Esophagus muscularis mucosa (tissue), 4 donors: Measurements from ENCODE around the gene NHLH2.

Experiments used
- EP300 ChIP-seq: sonication (generic); formaldehyde crosslinking; IDR thresholded peaks from one replicate; pipeline ENCODE4 v1.6.1; 2017; ENCODE audit warnings: antibody characterized with exemption
- POLR2A ChIP-seq: fragments of 450-650 bp; IDR thresholded peaks from one replicate; pipeline ENCODE4 v1.6.1; 2017; ENCODE audit warnings: antibody characterized with exemption, moderate library complexity, mild to moderate bottlenecking, low read depth
- POLR2AphosphoS5 ChIP-seq, 2 donors: sonication (generic); formaldehyde crosslinking; IDR thresholded peaks; one replicate each; pipeline ENCODE4 v1.6.1; 2017; ENCODE audit warnings: antibody characterized with exemption in 2 of 2
- TF ChIP-seq, protein P1 (sequence below), 3 experiments: fragments of 200-600 bp in 2 of 3; fragments of 450-650 bp in 1 of 3; sonication (generic) in 2 of 3; IDR thresholded peaks; one replicate each; pipeline ENCODE4 v1.5.1; 2017 to 2019; ENCODE audit warnings: antibody characterized with exemption in 3 of 3, mild to moderate bottlenecking in 2 of 3, moderate library complexity in 1 of 3

DNA sequence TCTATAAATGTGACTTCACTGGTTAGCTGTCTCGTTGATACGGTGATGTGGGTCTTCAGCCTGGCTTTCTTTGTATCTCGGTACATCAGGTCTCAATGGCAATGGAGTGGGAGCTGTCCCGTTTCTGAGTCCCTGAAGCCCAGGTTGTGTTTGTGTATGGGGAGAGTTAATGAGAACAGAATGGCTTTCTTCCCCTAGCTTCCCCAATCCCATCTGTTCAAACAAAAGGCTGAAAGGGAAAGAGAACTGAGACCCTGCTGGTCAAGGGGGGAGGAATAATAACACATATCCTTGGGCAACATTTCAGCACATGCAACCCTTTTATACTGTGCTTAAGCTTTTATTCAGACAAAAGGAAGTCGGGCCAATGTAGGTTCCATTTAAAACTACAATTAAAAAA, 44.0 kb downstream of the NHLH2 start:
- TF ChIP-seq, protein P1, sequence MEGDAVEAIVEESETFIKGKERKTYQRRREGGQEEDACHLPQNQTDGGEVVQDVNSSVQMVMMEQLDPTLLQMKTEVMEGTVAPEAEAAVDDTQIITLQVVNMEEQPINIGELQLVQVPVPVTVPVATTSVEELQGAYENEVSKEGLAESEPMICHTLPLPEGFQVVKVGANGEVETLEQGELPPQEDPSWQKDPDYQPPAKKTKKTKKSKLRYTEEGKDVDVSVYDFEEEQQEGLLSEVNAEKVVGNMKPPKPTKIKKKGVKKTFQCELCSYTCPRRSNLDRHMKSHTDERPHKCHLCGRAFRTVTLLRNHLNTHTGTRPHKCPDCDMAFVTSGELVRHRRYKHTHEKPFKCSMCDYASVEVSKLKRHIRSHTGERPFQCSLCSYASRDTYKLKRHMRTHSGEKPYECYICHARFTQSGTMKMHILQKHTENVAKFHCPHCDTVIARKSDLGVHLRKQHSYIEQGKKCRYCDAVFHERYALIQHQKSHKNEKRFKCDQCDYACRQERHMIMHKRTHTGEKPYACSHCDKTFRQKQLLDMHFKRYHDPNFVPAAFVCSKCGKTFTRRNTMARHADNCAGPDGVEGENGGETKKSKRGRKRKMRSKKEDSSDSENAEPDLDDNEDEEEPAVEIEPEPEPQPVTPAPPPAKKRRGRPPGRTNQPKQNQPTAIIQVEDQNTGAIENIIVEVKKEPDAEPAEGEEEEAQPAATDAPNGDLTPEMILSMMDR (IDR thresholded peaks at IDR 0.05), result no peak
- TF ChIP-seq POLR2A (no peak), POLR2AphosphoS5 (IDR thresholded peaks at IDR 0.05) (no peak), EP300 (no peak)
